G401.6 (cell line): ENCODE results near the gene TPCN2.

Source experiments
- FAIRE-seq: peaks from 2 replicates; lab custom pipeline; 2012; peaks lifted over from hg19 to GRCh38; lab: Jason Lieb, UNC

Gene TPCN2

DNA sequence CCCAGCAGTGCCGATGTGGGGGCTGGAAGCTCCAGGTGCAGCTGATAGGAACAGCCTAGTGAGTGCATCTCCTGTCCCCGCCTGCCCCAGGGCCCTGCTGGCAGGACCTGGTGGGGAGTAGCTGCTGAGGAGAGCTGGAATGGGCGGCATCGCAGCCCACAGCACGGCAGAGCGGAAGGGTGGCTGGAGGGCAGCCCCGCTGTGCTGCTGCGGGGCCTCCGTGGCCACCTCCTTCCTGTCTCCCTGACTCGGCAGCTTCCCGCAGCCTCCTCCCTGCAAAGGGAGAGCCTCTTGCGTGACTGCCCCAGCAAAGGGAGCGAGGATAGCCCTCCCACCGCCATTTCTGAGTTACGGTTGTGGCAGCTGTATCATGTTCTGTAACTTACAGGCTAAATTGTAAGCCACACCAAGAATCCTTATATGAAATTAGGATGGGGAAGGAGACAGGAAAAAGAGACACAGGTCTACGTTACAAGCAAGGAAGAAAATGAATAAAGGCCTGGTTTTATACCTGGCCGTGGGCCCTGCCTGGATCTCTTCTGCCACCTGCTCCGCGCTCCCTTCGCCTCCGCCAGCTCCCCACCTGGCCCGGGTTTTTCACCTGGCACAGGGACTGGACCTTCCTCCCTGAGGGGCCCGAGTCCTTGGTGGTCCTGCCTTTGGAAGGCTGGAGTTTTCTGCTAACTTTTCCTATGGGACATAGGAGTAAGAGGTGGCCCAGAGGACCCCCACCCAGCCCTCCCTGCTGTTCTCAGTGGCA lies 10.0 kb downstream of the TPCN2 start:
- no peak for FAIRE-seq

DNA sequence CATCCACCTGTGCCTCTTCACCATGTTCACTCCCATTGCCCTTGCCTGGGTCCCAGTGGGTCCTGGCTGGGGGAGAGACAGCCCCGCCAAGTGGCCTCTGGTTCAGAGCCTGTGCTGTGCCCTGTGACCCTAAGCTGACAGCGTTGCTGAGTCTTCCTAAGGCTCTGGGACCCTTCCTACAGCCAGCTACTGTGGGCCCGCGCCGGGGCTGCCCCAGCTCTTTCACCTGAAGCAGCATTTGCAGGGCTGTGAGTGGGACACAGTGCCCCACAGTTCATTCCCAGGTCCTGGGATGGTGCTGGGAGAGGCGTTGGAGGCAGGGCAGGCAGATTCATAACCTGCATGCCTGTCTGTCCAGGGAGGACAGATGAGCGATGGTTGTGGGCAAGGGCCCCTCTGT lies 10.7 kb downstream of the TPCN2 start:
- no peak for FAIRE-seq

DNA sequence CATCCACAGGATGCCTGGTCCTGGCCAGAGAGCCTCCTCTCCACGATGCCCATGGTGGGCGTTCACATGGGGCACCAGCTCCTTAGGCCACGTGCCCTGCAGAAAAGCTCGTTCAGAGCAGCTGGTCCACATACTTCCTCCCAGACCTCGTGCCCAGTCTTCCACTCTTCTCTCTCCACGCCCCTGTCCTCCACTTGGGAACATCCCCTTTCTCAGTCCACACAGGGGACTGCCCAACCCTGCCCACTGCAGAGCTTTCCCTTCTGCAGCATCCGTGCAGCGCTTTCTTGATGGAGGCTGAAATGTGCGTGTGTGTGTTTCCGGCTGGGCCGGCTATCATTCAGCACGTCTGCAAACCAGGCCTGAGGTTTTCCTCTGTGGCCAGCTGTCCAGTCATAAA lies 11.3 kb downstream of the TPCN2 start:
- no peak for FAIRE-seq

DNA sequence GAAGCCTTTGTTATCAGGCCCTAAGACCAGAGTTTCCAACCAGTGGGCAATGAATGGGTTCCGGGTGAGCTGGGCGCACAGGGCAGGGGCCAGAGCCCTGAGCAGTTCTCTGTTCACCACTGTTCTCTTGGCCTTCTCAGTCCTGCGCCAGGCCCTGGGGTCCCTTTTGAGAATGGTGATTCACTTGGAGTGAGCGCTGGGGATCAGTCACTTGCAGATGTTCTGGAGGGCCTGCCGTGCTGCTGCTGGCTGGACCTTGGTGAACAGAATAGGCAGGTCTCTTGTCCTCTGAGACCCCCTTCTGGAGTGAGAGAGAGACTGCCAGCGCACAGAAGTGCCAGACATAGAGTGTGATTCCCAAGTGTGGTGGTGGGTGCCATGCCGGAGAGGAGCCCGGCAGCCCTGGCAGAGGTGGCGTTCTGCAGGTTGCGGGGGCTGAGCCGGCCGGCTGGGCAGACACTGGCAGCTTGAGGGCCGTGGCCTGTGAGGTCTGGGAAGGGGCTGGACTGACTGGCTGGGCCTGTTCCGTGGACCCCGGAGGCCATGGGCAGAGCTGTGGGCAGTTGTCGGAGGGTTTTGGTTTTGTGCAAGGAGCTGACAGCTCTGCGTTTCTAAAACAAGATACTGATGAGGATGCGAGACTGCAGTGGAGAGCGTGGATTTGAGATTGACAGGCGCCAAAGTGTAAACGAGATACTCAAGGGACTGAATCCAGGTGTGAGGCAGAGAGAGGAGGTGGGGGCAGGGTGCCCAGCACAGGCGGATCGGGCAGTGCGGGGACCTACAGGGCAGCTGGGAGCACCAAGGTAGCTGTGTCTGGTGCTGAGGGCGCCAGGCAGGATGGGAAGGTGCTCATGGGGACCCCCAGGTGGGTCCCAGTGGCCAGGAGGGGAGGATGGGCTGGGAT lies 12.3 kb downstream of the TPCN2 start:
- FAIRE-seq, result no peak

DNA sequence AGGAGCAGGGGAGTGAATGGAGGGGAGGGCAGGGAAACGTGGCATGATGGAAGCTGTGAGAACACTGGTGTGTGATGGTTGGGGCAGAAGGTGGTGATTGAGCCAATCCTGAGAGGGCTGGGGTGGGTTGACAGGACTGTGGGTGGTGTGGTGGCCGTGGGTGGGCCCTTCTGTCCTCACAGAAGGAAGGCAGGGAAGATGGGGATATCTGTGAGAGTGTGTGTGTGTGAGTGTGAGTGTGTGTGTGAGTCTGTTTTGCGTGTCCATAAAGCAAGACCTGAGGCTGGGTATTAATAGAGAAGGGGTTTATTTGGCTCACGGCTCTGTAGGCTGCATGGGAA lies 13.0 kb downstream of the TPCN2 start:
- no peak for FAIRE-seq

DNA sequence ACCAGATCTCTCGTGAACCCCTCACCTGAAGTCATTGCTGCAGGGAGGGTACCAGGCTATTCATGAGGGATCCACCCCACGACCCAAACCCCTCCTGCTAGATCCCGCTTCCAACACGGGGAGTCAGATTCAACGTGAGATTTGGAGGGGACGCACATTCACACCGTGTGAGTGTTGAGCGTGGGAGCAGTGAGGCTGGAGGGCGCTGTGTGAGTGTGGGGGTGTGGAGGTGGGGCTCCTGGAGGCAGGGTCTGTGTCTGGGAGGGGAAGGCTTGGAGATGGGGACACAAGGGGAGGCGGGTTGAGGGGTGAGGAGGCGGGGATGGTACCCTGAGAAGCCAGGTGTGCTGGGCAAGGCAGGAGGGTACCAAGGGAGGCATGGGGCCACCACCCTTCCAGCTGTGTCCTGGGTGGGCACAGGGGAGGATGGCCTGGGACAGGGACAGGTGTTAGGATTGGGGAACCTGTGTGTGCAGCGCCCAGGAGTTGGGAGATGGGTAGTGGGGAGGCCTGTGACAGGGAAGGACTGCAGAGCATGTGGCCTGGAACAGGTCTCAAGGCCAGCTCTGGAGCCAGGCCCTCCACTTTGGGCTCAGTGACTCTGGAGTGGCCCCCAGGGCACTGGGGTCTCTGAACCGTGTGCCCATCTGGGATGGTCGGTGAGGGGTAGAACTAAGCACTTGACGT lies 13.6 kb downstream of the TPCN2 start:
- no peak for FAIRE-seq

DNA sequence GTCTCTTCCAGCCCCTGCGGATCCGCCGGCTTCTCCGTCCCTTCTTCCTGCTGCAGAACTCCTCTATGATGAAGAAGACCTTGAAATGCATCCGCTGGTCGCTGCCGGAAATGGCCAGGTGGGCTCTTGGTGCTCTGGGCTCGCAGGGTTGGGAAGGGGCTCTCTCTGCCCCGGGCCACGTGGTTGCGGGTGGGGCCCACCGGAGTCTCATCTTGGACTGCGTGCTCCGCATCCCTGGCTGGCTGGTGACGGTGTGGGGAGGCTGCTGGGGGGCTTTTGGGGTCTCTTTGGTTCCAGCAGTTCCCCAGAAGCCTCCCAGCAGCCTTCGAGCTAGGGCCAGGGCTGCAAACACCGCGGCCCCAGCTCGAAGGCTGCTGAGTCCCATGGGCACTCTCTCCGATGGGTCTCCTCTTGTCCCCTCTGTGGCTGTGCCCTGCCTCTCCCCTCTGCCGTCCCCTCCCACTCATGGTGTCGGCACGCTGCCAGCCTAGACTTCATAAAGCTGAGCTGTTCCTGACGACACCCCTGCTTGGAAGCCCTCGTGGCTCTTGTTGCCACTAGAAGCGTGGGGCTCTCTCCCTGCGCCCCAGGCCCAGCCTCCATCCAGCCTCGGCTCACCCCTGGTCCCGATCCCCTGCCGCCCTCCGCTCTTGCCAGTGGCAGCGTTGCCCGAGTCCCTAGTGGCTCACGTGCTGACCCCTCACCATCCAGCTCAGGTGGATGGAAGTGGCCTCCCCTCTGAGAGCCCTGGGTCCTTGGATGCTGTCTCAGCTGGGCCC lies 14.3 kb downstream of the TPCN2 start:
- no peak for FAIRE-seq

DNA sequence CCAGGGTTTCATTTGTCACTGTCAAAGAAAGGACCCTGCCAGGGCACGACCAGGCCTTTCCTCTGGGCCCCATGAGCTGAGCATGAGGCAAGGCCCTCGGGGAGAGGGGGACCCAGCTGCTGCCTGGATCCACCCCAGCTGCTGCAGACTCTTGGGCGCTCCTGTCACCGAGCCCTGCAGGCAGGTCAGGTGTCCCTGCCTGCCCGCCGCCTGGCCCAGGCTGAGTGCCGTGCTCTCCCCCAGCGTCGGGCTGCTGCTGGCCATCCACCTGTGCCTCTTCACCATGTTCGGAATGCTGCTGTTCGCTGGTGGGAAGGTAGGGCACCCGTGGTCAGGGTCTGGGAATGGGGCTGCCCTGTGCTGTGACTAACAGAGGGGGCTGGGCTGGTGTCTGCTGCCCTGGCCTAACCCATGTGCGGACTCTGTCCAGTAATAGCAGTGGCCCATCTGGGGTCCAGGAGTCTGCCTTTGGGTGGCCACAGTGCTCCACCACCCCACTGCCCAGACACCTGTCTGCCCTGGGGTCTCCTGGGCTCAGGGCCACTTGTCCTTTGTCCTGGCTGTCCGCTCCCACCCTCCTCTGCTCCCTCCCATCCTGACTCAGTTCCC lies 15.0 kb downstream of the TPCN2 start:
- FAIRE-seq, result no peak

DNA sequence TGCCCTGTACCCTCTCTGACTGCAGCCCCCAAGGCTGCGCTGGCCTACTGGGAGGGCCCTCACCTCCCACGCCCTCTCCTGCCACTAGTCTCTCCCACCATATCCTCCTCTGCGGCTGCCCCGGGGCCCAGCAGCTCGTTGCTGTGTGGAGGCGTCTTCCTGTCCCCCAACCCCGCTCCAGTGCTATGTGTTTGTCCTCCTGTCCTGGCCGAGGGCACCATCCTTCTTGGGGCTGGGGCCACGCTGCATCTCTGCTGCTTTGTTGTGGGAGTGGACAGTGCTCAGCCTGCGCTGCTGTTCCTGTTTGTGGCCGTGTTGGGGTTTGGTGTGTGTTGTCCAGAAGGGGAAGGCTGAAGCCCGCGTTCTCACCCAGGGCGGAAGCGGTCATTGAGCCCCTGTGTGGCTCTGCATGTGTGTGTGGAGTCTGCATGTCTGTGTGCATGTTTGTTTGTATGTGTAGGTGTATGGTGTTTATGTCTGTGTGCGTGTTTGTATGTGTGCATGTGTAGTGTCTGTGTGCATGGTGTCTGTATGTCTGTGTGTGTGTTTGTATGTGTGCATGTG lies 15.7 kb downstream of the TPCN2 start:
- FAIRE-seq, result no peak

DNA sequence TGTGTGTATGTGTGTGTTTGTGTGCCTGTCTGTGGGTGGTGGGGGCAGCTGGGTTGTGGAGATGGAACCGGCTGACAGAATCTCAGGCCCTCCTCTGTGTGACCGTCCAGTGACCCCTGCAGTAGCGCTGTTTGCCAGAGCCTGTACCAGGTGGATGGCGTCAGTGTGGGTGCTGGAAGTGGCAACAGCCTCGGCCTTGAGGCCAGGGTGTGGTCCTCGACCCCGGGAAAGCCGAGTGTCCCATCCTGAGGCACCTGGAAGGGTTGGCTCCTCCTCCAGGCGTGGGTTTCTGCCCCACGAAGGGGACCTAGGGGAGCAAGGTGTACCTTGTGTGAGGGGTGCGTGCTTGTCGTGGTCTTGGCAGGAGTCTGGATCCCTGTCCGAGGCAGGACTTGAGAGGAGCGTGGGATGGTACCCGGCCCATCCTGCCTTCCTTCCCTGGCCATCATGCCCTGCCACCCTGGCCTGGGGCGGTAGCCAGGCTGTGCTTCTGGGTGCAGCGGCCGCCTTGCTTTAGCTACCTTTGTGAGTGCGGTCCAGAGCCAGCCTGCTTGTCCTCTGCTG lies 16.5 kb downstream of the TPCN2 start:
- no peak for FAIRE-seq

DNA sequence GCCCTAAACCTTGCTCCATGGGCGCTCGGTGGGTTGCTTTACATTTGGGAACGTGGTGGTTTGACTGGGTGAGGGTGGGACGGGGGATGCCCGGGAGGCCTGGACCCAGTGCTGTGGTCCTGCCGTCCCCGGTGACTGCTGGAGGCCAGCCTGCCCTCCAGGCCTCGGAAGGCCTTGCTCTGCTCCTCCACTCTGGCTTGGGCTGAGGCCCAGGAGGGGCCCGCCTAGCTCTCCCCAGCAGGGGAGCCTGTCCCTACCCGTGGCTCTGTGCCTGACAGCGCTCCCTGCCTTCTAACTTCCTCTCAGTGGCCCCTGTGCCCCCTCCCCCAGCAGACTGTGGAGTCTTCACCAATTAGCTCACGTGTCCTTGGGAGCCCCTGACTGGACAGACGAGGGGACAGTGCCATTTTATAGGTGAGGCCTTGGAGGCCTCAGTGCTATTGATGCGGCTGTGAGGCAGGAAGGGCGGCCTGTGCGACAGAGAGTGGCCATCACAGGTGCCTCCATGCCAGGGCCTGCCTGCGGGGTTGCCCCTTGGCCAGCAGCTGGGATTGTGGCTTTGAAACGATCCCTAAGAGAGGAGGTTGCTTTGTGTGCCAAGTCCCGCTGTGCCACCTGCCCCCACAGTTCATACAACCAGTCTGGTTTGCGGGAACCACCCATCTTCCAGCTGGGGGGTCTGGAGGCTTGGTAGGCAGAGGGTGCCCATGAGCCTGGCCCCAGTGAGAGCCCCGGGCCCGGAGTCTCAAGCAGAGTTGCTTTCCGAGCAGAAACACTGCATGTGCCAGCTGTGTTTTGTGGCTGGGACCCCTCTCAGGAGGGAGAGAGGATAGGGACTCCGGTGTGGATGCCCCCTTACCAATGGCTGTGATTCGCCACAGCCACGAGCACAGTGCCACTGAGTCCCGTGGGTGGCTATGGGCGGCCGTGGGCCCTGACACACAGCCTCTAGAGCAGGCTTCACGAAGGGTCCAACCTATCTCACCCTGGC lies 17.7 kb downstream of the TPCN2 start:
- FAIRE-seq, result no peak

DNA sequence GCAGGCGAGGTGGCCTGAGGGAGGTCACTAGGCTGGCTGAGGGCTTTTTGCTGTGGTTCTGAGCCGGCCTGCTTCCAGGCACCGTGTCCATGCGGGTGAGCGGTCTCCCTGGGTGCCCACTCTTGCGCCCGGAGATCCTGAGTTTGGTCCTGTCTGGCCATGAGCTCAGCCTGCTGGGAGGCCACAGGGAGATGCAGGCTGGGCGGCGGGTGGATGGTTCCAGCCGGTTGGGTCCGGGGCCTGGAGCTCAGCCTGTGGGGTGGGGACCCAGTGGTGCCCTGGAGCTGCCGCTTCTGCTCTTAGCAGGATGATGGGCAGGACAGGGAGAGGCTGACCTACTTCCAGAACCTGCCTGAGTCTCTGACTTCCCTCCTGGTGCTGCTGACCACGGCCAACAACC lies 18.5 kb downstream of the TPCN2 start:
- FAIRE-seq, result no peak

DNA sequence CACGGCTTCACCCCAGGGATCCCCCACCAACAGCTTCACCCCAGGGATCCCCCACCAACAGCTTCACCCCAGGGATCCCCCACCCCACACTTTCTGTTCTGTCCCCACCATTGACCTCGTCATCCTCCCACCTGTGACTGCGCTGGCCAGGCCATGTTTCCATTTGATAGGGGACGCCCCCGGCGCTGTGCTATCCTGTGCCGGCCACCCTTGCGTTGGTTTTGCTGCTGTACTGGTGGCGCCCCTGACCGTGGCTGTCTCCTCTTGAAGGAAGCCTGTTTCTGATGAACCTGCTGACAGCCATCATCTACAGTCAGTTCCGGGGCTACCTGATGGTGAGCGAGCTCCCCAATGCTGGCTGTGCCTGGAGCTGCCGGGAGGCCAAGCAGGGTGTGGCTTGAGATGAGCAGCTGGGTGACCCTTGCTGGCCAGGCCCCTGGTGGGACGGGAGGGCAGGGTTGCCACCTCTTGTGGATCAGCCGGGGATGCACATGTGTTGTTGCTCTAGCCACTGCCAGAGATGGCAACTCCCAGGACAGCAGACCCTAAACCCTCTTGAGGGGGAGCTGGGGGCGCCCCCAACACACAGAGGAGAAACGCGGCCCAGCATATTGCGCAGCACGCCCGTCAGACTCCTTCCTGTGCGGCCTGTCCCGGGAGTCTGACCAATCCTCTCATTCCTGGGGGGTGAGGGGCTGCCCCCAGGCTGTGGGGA lies 22.5 kb downstream of the TPCN2 start:
- no peak for FAIRE-seq

DNA sequence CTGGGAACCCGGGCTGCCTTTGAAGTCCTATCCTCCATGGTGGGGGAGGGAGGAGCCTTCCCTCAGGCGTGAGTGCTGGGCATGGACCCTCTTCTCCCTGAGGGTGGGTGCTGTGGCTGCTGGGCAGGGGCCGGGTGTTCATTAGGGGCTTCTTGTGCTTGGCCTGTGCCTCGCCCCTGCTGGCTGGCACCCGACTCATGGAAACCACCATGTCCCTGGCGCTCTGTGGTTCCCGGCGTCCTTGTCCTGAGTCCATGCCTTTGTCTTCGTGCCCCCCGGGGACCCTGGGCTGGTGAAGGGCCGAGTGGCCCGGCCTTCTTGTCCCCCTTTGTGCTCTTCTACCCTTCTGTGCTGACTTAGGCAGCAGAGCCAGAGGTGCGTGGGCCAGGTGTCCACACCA lies 23.2 kb downstream of the TPCN2 start:
- FAIRE-seq, result no peak

DNA sequence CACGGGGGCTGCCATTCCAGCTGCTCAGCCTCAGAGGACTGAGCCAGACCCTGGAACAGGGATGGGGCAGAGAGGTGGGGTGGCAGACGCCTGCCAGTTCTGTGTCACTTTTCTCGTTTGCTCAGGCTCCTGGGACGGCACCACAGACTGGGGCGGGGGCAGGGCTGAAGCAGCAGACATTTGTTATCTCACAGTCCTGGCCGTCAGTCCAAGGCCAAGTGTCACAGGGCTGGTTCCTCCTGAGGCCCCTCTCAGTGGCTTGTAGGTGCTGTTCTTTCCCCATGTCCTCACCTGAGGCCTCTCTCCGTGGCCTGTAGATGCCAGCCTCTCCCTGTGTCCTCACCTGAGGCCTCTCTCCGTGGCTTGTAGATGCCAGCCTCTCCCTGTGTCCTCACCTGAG lies 24.7 kb downstream of the TPCN2 start:
- no peak for FAIRE-seq

DNA sequence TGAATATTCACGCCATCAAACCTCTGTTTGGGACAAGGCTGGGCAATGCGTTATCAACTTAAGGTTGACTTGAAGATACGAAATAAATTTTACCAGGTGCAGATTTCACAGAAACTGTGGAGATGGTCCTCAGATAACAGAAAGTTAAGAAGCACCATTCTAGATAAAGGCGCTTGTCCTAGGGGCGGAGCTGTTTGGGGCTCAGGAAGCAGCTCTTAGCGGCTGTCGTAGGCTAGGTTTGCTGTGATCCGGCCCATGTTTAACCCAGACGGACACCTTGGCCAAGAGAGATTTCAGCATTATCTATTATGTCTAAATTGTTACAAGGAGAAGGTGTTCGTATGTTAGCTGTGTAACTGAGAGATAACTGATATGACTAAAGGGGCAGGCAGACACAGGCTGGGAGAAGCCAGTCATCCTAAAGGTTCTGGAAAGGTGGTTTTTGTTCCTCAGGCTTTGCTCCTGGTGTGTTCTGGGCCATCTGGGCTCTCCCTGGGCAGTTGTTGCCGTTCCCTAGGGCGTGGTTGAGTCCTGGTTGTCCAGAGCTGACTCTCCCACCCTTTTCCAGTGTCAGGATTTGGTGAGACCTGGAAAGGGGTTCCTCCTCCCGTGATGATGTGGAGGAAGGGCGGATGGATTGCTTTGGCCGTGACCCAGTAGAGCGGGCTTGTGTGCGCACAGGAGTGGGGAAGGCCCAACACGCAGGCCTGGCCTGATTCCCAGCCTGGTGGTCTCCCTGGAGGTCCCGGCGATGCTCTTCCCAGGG lies 25.8 kb downstream of the TPCN2 start:
- FAIRE-seq, result no peak

DNA sequence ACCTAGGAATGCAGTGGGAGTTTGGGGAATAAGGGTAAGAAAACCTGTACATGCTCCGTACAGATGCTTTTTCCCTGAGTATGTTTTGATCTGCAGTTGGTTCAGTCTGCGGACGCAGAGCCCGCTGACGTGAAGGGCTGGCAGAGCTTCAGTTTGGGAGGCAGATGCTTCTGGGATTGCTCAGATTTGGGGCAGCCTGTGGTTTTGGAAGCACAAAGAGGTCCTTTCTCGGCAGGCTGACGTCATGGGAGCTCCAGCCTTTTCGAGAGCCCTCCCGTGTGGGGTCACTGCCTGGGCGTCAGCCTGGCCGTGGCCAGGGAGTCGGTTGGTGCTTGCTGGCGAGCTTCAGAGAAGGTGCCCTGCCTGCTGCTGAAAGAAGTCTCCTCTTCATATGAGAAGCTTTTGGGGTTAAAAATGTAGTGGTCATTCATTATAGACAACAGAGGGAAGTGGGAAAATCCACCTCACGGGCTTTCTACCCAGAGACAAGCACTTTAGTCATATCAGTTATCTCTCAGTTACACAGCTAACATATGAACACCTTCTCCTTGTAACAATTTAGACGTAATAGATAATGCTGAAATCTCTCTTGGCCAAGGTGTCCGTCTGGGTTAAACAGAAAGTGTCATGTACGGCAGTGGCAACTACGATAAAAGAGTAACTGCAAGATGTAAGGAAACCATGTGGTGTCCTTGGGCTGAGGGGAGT lies 26.8 kb downstream of the TPCN2 start:
- no peak for FAIRE-seq
